NT2/D1 (cell line): ENCODE results near the gene MCEMP1.

Experiments
- DNase-seq: peaks from one replicate; pipeline ENCODE4 v3.0.0-alpha.2; 2011; ENCODE audit warnings: low read depth, low spot score
- H3K27me3 ChIP-seq: 2 replicates; pipeline ENCODE4 v1.6.0; 2011; ENCODE audit warnings: mild to moderate bottlenecking; ENCODE audit not compliant: insufficient read length, insufficient read depth
- H3K36me3 ChIP-seq: 2 replicates; pipeline ENCODE4 v1.6.1; 2011; ENCODE audit warnings: mild to moderate bottlenecking, low read length, mixed read lengths; ENCODE audit not compliant: insufficient read depth, insufficient read length
- H3K4me1 ChIP-seq: 2 replicates; pipeline ENCODE4 v1.5.1; 2011; ENCODE audit not compliant: insufficient read depth, insufficient read length
- H3K4me3 ChIP-seq: 2 replicates; pipeline ENCODE4 v1.5.1; 2011; ENCODE audit warnings: low read depth; ENCODE audit not compliant: insufficient read length
- H3K9ac ChIP-seq: 2 replicates; pipeline ENCODE4 v1.6.0; 2011; ENCODE audit warnings: low read depth; ENCODE audit not compliant: insufficient read length
- H3K9me3 ChIP-seq: 2 replicates; pipeline ENCODE4 v1.5.1; 2011; ENCODE audit warnings: mild to moderate bottlenecking, low read length; ENCODE audit not compliant: insufficient read depth
- SUZ12 ChIP-seq: IDR thresholded peaks from 2 replicates; pipeline ENCODE4 v1.6.1; 2011; ENCODE audit not compliant: insufficient read length, insufficient read depth; ENCODE audit errors: extremely low read depth
- YY1 ChIP-seq: IDR thresholded peaks from 2 replicates; pipeline ENCODE4 v1.6.1; 2011; ENCODE audit not compliant: insufficient read length, insufficient read depth
- ZNF274 ChIP-seq: IDR thresholded peaks from 2 replicates; pipeline ENCODE4 v1.6.1; 2011; ENCODE audit warnings: mild to moderate bottlenecking, low read depth, low read length

The MCEMP1 gene

DNA sequence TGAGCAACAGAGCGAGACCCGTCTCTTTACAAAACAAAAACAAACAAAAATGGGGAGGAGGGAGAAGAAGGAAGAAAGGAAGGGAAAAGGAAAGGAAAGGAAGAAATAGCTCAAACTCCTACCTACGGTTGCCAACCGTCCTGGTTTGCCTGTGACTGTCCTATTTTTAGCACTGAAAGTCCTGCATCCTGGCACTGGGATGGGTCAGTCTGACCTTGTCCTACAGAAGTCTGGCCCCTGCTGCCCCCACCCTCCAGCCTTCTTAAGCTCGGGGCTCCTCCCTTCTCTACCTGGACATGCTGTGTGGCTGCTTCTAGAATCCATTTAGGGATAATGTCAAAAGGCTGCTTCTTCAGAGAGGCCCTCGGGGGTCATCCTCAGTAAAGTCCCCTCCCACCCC is 41.2 kb upstream of the MCEMP1 start:
- TF ChIP-seq SUZ12 (no peak), YY1 (no peak), ZNF274 (no peak)
- H3K9ac ChIP-seq, result no peak overlapping the region

DNA sequence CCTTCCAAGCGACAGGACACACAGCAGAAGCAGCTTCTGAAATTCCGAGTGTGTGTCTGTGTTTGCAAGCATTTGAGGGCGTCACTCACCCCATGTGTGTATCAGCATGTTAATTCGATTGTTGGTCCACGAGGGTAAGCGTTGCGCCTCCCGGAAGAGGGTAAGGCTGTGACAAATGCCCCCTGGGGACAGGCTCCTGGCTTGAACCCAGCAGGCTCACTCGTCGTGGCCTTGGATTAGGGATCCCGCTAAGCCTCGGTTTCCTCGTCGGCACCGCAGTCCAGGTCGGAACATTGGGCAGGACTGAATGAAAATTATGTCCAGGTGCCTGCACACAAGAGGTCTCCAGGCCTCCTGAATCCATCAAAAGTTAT is 40.6 kb upstream of the MCEMP1 start:
- Histone ChIP-seq H3K9ac (no peak overlapping the region), H3K36me3 (peaks cover 26% of the 10 kb centered on the region), H3K4me1 (peaks cover 9% of the 10 kb centered on the region), H3K4me3 (no peak overlapping the region), H3K27me3 (peaks cover 32% of the 10 kb centered on the region), H3K9me3 (no peaks in the 10 kb centered on the region)
- TF ChIP-seq YY1 (no peak), SUZ12 (no peak), ZNF274 (no peak)
- DNase-seq, result no peak

More for the DNA sequence above, 41.2 kb upstream of the MCEMP1 start:
- DNase-seq, result no peak
- H3K9me3 ChIP-seq, result no peaks in the 10 kb centered on the region
- H3K27me3 ChIP-seq, result peaks cover 32% of the 10 kb centered on the region
- no peak overlapping the region for H3K4me3 ChIP-seq
- peaks cover 29% of the 10 kb centered on the region for H3K36me3 ChIP-seq
- H3K4me1 ChIP-seq, result peaks cover 9% of the 10 kb centered on the region

DNA sequence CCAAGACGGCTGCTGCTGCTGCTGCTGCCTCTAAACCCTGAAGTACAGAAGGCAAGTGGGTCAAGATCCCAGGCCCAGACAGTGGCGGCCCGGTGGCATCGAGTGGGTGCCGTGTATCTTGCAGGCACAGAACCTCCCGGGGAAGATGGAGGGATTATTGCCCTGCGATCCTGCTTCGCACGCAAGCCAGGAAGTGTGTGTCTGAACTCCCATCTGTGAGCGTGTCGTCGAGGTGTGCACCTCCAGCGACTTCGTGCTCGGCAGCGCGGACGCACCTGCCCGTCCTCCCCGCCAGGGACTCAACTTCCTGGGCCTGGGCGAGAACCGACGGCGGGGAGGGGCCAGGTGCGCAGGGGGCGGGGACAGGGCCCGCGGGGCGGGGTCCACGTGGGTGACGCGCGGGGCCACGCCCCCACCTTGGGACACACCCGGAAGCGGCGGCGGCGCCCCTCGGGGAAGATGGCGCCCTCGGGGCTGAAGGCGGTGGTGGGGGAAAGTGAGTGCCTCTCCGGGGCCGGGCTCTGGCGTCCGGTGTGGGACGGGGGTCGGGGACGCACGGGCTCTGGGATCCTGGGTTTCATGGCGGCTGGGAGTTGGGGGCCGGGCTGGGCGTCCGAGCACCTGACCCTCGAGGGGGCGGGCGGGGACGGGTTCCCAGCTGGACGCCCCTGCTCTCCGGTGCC is 40.1 kb upstream of the MCEMP1 start, which contains the start of gene STXBP2:
Gene STXBP2, plus strand, starts transcription at position 420 of the 683 bp plus-strand sequence. Its CDS starts 40 bp downstream, at position 460.
- peaks cover 32% of the 10 kb centered on the region for H3K27me3 ChIP-seq
- H3K9ac ChIP-seq, result peak within 1 kb of the TSS; percentile 91
- TF ChIP-seq YY1 (peak; percentile 42), ZNF274 (no peak), SUZ12 (no peak)
- no peaks in the 10 kb centered on the region for H3K9me3 ChIP-seq
- peaks cover 9% of the 10 kb centered on the region for H3K4me1 ChIP-seq
- H3K36me3 ChIP-seq, result peaks cover 22% of the 10 kb centered on the region
- DNase-seq, result peak; percentile 60
- peak within 1 kb of the TSS; percentile 81 for H3K4me3 ChIP-seq

DNA sequence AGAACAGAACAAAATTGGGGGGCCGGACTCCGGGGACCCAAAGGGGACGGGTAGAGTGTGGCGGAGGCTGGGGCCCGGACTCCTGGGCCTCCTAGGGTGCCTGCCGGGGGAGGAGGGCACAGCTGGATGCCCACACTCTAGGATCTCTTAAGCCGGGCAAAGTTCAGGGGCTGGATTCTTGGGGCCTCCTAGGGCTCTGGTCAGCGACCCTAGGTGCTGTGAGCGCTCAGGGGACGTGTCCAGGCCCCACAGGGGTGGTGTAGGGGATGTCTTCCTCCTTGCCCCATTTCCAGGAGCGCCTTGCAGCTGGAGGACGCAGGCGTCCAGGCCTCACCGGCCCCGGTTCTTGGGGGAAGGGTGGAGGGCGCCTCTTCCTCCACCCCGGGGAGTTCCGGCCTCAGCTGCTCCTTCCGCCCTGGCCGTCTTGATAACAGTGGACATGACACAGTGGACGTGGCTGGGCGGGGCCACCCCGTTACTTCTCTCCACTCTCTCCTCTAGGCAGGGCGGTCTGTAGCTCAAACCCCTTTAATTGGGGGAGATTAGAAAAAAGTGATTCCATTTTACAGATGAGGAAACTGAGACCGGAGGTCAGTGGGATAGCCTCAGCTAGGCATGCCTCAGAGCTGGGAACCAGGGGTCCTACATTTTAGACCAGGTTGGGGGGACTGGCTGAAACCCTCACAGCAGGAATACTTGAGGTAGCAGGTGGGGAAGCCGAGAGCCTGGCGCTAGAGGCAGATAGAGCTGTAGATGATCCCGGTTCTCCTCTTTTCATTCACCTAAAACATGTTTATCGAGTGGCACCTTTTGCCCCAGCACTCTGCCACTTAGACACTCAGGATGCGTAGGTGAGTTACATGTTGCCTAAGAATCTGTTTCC is 39.3 kb upstream of the MCEMP1 start:
- peak overlapping the region; percentile 81 for H3K4me3 ChIP-seq
- DNase-seq, result no peak

DNA sequence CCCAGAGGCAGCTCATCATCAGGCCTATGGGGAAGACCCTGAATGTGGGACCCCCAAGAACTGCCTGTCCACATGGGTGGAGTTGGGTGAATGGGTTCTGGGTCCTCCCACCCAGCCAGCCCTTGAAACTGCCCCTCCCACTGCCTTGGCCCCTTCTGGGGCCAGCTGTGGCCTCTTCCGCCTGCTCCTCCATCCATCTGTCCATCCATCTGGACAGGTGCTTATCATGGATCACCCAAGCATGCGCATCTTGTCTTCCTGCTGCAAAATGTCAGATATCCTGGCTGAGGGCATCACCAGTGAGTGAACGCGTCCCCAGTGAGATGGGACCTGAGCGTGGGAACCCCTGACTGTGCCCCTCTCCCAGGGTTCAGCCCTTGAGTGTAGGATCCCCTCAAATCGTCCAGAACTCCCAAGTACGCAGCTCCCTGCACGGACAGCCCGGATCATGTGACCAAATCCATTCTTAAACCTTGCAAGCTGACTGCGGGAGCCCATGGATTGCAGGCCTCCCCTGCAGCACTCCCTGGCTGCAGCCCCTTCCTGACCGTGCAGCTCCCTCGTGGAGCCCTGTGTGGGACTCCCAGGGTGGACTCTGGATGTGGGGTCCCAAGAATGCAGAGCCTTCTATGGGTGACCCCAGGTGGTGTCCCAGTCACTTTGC is 38.0 kb upstream of the MCEMP1 start:
- Histone ChIP-seq H3K36me3 (peaks cover 15% of the 10 kb centered on the region), H3K27me3 (peaks cover 27% of the 10 kb centered on the region), H3K4me3 (no peak overlapping the region), H3K4me1 (peaks cover 9% of the 10 kb centered on the region), H3K9ac (no peak overlapping the region), H3K9me3 (no peaks in the 10 kb centered on the region)
- TF ChIP-seq ZNF274 (no peak), SUZ12 (no peak), YY1 (no peak)
- DNase-seq, result no peak

More for the DNA sequence above, 39.3 kb upstream of the MCEMP1 start:
- H3K9me3 ChIP-seq, result no peaks in the 10 kb centered on the region
- peaks cover 16% of the 10 kb centered on the region for H3K36me3 ChIP-seq
- TF ChIP-seq YY1, result no peak
- TF ChIP-seq ZNF274, result no peak
- TF ChIP-seq SUZ12, result no peak
- H3K9ac ChIP-seq, result peak overlapping the region; percentile 91
- peaks cover 32% of the 10 kb centered on the region for H3K27me3 ChIP-seq
- H3K4me1 ChIP-seq, result peaks cover 9% of the 10 kb centered on the region

DNA sequence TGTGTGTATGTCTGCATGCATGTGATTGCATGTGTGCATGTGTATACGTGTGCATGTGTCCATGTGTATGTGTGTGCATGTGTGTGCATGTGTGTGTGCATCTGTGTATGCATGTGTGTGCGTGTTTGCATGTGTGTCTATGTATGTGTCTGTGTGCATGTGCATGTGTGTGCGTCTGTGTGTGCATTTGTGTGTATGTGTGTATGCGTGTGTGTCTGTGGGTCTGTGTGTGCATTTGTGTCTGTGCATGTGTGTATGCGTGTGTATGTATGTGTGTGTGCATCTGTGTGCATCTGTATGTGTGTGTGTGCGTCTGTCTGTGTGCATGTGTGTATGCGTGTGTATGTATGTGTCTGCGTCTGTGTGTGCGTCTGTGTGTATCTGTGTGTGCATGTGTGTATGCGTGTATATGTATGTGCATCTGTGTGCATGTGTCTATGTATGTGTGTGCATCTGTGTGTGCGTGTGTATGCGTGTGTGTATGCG is 37.0 kb upstream of the MCEMP1 start:
- peaks cover 19% of the 10 kb centered on the region for H3K27me3 ChIP-seq
- TF ChIP-seq ZNF274 (no peak), SUZ12 (no peak), YY1 (no peak)
- H3K9me3 ChIP-seq, result no peaks in the 10 kb centered on the region
- peaks cover 9% of the 10 kb centered on the region for H3K4me1 ChIP-seq
- DNase-seq, result no peak
- H3K9ac ChIP-seq, result no peak overlapping the region
- no peak overlapping the region for H3K4me3 ChIP-seq
- H3K36me3 ChIP-seq, result peaks cover 23% of the 10 kb centered on the region

DNA sequence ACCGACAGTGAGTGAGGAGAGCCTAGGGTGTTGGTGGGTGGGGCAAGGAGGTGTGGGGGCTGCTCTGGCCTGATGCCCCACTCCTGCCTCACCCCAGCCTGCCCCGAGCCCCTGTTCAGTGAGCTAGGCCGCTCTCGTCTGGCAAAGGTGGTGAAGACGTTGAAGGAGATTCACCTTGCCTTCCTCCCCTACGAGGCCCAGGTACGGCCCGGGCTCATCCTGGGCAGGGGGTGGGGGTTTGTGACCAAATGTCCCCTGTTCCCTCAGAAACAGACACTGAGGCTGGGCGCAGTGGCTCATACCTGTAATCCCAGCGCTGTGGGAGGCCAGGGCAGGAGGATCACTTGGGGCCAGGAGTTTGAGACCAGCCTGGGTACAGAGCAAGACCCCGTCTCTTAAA is 36.1 kb upstream of the MCEMP1 start:
- H3K4me3 ChIP-seq, result no peak overlapping the region
- no peak for DNase-seq
- no peaks in the 10 kb centered on the region for H3K9me3 ChIP-seq
- H3K27me3 ChIP-seq, result peaks cover 10% of the 10 kb centered on the region
- peaks cover 29% of the 10 kb centered on the region for H3K36me3 ChIP-seq
- TF ChIP-seq SUZ12 (no peak), ZNF274 (no peak), YY1 (no peak)
- H3K9ac ChIP-seq, result no peak overlapping the region
- H3K4me1 ChIP-seq, result peaks cover 11% of the 10 kb centered on the region
